Mucosa of descending colon (tissue), 3 donors: Measurements from ENCODE around the gene KDM4E. TPM values are rescaled to one million over a fixed set of nuclear protein-coding genes. Genes with fewer than 3 reads are reported as not detected.

Experiments used
- ATAC-seq: fragments of 200-7000 bp; cut with Tn5 transposase; one replicate; pipeline ENCODE4 v1.9.1; 2020; ENCODE audit warnings: mild to moderate bottlenecking, moderate library complexity
- DNase-seq, 3 donors: peaks; one replicate each; pipeline ENCODE4 v3.0.0-alpha.2; 2020
- H3K36me3 ChIP-seq: fragments of 200-600 bp; one replicate; pipeline ENCODE4 v1.8.0; 2021; ENCODE audit warnings: low read depth, mild to moderate bottlenecking
- H3K4me1 ChIP-seq: fragments of 200-600 bp; one replicate; pipeline ENCODE4 v1.8.0; 2021; ENCODE audit warnings: low read depth, mild to moderate bottlenecking
- H3K4me3 ChIP-seq: fragments of 200-600 bp; one replicate; pipeline ENCODE4 v1.8.0; 2021; ENCODE audit warnings: mild to moderate bottlenecking
- H3K9me3 ChIP-seq: fragments of 200-600 bp; one replicate; pipeline ENCODE4 v1.8.0; 2021; ENCODE audit warnings: mild to moderate bottlenecking
- intact Hi-C, 2 donors: fragments of 100-400 bp; cut with DNase I in 1 of 2; cut with micrococcal nuclease in 1 of 2; formaldehyde crosslinking; loops; one replicate each; pipeline versions ENCODE4 v1.11.0 to v1.11.1; 2022; cut with DNase I, micrococcal nuclease
- long read RNA-seq, 2 donors: library from polyadenylated mRNA; unstranded; transcript quantifications; one replicate each; pipeline ENCODE4 v2.0.0, GENCODE V29; 2019 to 2021
- total RNA-seq, 3 donors: library from RNA; stranded (reverse); fragmentation: NEBNext Ultra II Directional in 2 of 3; extraction: Animal tissue kit (Norgen Biotek cat#: 25700) in 2 of 3; gene quantifications; one replicate each; pipeline versions ENCODE4 v1.2.1 to v1.2.4, GENCODE V29; 2021 to 2023
- TF ChIP-seq, protein P1 (sequence below): fragments of 200-600 bp; IDR thresholded peaks from one replicate; pipeline ENCODE4 v1.8.0; 2022; ENCODE audit warnings: antibody characterized with exemption, mild to moderate bottlenecking
- donor health status: DM: no; HTN: no; CAD: no; lungs with moderate emphysema.
- donor health status: DM: no; HTN: no; CAD: no.
- donor health status: DM: no; HTN: yes; CAD: no.

The KDM4E gene
- total RNA-seq: not detected
- long read RNA-seq, donor 1: 0 reads
- long read RNA-seq, donor 2: 0 reads

DNA sequence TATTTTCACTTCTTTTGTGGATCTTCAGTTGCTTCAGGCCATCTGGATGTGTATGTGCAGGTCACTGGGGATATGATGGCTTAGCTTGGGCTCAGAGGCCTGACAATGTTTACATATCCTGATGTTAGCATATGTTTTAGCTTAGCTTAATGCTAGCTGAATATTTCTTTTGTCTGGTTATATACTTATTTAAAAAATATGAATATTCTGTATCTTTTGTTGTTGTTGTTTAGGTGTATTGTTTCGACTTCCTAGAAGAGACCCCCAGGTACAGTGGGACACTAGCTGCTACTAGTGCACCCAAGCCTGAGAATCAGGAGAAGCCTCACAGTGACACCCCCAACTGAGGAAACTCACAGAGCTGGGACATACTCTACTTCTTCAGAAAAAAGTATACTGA, at the start of gene KDM4E:
Gene KDM4E, plus strand, starts transcription at position 301 of the 400 bp plus-strand sequence. CDS start 300 bp downstream, outside the sequence.
- intact Hi-C loops: no loop called here
- DNase-seq: no peak

DNA sequence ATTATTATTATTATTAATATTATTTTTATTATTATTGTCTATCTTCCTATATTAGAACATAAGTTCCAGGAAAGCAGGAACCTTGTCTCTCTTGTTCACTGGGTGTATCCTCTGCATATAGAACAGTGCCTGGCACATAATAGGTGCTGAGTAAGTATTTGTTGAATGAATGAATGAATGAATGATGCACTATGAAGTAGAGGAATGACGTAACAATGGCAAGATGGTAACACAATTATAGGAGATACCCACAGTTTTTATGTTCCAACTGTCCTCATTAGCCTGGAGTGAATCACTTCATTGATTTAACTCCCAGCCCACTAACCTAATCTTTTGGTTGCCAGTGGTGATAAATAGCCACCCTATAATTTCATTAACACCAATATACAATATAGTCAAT, 49.5 kb upstream of the KDM4E start:
- no peak for ATAC-seq
- Histone ChIP-seq H3K36me3 (peaks cover 8% of the 10 kb centered on the region), H3K9me3 (no peaks in the 10 kb centered on the region), H3K4me3 (no peak overlapping the region), H3K4me1 (peaks cover 11% of the 10 kb centered on the region)
- intact Hi-C loops: no loop called here
- TF ChIP-seq, protein P1, sequence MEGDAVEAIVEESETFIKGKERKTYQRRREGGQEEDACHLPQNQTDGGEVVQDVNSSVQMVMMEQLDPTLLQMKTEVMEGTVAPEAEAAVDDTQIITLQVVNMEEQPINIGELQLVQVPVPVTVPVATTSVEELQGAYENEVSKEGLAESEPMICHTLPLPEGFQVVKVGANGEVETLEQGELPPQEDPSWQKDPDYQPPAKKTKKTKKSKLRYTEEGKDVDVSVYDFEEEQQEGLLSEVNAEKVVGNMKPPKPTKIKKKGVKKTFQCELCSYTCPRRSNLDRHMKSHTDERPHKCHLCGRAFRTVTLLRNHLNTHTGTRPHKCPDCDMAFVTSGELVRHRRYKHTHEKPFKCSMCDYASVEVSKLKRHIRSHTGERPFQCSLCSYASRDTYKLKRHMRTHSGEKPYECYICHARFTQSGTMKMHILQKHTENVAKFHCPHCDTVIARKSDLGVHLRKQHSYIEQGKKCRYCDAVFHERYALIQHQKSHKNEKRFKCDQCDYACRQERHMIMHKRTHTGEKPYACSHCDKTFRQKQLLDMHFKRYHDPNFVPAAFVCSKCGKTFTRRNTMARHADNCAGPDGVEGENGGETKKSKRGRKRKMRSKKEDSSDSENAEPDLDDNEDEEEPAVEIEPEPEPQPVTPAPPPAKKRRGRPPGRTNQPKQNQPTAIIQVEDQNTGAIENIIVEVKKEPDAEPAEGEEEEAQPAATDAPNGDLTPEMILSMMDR: no peak
- no peak for DNase-seq

More for the DNA sequence above, at the start of gene KDM4E:
- Histone ChIP-seq H3K9me3 (no peaks in the 10 kb centered on the region), H3K36me3 (no peaks in the 10 kb centered on the region), H3K4me1 (no peaks in the 10 kb centered on the region), H3K4me3 (no peak within 1 kb of the TSS)
- TF ChIP-seq, protein P1: no peak
- no peak for ATAC-seq

GRCh38 chr11:94987378-94987777, 37.7 kb upstream of the KDM4E start:
- no peaks in the 10 kb centered on the region for H3K9me3 ChIP-seq
- intact Hi-C loops: no loop called here
- TF ChIP-seq, protein P1: no peak
- DNase-seq (no peak), ATAC-seq (no peak)
- H3K4me1 ChIP-seq: no peaks in the 10 kb centered on the region
- H3K36me3 ChIP-seq: no peaks in the 10 kb centered on the region
- H3K4me3 ChIP-seq: no peak overlapping the region

- TF ChIP-seq, protein P1: no peak
- no peaks in the 10 kb centered on the region for H3K36me3 ChIP-seq
- H3K4me3 ChIP-seq: no peak overlapping the region
- H3K4me1 ChIP-seq: no peaks in the 10 kb centered on the region
- H3K9me3 ChIP-seq: no peaks in the 10 kb centered on the region
- intact Hi-C loops: no loop called here
- ATAC-seq (no peak), DNase-seq (no peak)
Observed at GRCh38 chr11:94988748-94989147, 36.3 kb upstream of the KDM4E start.

DNA sequence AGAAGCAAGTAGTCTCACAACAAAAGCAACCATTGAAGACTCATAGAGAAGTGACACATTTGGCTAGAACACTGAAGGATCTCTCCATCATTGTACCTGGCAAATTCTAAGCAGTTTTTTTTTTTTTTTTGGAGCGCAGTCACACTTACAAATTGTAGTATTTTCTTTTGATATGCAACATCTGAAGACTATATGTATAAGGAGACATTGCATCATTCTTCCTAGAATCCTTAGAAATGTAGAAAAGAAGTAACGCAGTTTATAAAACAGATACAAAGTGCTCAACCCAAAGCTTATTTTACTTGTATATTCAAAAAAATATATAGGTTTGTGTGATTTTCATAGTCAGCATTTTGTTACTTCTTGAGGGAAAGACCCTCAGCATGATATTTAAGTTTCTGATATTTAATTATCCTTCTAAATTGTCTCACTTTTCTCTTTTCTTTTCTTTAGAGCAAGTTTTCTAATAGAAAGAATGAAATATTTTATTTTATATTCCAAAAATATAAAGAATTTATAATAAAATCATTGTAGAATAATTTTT, 31.6 kb upstream of the KDM4E start:
- no peaks in the 10 kb centered on the region for H3K36me3 ChIP-seq
- DNase-seq: no peak
- no peaks in the 10 kb centered on the region for H3K4me1 ChIP-seq
- no peak for ATAC-seq
- no peak overlapping the region for H3K4me3 ChIP-seq
- no peaks in the 10 kb centered on the region for H3K9me3 ChIP-seq
- TF ChIP-seq, protein P1: no peak
- intact Hi-C loops: no loop called here

GRCh38 chr11:94997437-94997836, 27.6 kb upstream of the KDM4E start:
- no peaks in the 10 kb centered on the region for H3K36me3 ChIP-seq
- no peaks in the 10 kb centered on the region for H3K9me3 ChIP-seq
- intact Hi-C loops: no loop called here
- DNase-seq (no peak), ATAC-seq (no peak)
- no peak overlapping the region for H3K4me3 ChIP-seq
- H3K4me1 ChIP-seq: no peaks in the 10 kb centered on the region
- TF ChIP-seq, protein P1: no peak
